Measurements from ENCODE around the gene RAB3A.
"Not testable (repeated sequence)": the region's sequence is repeated elsewhere in the genome, so short reads cannot be mapped to it uniquely, and the experiment has no call there.

Gene RAB3A

DNA sequence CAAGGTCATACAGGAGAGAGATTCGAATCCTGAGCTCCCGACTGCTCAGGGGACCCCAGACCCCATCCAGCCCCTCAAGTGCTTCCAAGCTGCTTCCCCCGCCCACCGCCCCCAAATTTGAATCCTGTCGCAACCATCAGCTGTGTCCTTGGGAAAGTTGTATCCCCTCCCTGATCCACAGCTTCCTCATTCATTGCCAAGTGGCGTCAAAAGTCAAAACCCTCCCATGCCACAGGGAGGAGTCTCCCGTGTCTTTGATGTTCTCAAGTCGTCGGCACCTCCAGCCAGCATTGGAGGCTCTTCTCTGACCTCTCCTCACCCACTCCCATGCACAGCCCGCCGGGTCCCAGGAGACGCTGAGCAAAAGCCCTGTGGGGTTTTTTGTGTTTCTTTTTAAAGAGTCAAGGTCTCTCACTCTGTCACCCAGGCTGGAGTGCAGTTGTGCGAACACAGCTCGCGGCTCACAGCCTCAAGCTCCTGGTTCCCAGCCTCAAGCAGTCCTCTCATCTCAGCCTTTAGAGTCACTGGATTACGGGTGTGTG lies 33.1 kb downstream of the RAB3A start:
- DNase-seq (ENCODE audit: low read depth in 1 of 2, low spot score in 1 of 2): no peak

DNA sequence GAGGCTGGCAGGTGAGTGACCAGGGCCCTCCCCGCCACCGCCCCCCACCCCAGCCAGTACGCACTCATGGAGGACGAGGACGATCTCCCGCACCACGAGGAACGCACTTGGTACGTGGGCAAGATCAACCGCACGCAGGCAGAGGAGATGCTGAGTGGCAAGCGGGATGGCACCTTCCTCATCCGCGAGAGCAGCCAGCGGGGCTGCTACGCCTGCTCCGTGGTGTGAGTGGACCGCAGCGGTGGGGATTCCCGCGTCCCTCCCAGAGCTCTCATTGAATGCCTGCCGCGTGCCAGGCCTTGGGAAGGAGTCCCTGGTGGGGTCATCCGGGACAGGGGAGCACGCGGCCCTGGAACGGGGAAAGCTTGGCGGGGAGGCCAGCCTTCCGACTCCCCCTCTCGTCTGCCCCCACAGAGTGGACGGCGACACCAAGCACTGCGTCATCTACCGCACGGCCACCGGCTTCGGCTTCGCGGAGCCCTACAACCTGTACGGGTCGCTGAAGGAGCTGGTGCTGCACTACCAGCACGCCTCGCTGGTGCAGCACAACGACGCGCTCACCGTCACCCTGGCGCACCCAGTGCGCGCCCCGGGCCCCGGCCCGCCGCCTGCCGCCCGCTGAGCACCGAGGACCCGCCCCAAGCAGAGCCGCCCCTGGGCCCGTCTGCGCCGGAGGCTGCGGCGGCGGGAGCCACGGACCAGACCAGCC lies 35.0 kb downstream of the RAB3A start:
- no peak for DNase-seq (ENCODE audit: low read depth in 1 of 2, low spot score in 1 of 2)

GRCh38 chr19:18167975-18168645 lies 35.7 kb downstream of the RAB3A start:
- DNase-seq (ENCODE audit: low read depth in 1 of 2, low spot score in 1 of 2): peak in 1 of 2 donors; percentile 27

DNA sequence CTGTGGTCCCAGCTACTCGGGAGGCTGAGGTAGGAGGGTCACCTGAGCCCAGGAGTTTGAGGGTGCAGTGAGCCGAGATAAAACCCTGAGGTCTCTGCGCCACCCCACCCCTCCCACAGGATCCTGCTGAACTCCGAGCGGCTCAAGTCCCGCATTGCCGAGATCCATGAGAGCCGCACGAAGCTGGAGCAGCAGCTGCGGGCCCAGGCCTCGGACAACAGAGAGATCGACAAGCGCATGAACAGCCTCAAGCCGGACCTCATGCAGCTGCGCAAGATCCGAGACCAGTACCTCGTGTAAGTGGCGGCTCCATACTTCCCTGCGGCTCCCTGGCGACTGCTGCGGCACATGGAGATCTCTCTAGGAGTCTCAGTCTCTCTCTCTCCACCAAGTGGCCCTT lies 36.8 kb downstream of the RAB3A start:
- DNase-seq (ENCODE audit: low read depth in 1 of 2, low spot score in 1 of 2): no peak

DNA sequence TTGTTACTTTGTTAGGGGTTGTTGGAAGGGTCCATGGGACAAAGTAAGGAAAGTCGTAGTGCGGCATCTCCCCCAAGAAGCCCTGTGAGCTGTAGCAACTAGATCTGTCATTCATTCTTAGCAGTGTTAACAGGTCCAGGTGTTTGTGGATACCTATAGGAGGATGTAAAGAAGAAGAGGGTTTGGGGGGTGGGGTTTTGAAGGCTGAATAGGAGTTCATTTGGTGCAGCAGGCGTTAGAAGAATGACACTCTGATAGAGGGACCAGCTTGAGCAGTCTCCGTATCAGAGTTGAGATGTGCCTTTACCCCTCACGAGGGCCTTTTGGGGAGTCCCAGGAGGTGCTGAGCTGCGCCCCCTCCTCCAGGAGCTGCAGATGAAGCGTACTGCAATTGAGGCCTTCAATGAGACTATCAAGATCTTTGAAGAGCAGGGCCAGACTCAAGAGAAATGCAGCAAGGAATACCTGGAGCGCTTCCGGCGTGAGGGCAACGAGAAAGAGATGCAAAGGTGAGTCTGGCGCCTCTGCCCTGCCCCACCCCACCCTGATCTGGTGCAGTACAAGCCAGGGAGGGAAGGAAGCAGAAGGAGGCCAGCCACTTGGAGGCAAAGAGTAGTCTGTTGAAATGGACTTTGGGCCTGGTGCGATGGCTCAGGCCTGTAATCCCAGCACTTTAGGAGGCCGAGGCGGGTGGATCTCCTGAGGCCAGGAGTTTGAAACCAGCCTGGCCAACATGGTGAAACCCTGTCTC lies 37.9 kb downstream of the RAB3A start:
- DNase-seq (ENCODE audit: low read depth in 1 of 2, low spot score in 1 of 2): no peak

DNA sequence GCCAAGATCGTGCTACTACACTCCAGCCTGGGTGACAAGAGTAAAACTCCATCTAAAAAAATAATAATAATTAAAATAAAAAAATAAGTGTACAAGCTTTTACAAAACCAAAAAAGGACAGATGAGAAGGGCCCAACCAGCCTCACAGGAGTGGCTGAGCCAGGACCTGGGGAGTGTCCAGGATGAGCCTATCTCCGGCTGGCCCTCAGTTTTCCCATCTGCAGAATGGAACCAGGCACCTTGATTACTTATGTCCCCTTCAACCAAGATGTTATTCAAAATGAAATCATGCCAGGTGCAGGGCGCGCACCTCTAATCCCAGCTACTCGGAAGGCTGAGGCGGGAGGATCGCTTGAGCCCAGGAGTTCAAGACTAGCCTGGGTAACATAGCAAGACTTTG lies 39.8 kb downstream of the RAB3A start:
- no peak for DNase-seq (ENCODE audit: low read depth in 1 of 2, low spot score in 1 of 2)

- no peak for DNase-seq (ENCODE audit: low read depth in 1 of 2, low spot score in 1 of 2)
Observed at GRCh38 chr19:18161636-18162002, 42.2 kb downstream of the RAB3A start.

DNA sequence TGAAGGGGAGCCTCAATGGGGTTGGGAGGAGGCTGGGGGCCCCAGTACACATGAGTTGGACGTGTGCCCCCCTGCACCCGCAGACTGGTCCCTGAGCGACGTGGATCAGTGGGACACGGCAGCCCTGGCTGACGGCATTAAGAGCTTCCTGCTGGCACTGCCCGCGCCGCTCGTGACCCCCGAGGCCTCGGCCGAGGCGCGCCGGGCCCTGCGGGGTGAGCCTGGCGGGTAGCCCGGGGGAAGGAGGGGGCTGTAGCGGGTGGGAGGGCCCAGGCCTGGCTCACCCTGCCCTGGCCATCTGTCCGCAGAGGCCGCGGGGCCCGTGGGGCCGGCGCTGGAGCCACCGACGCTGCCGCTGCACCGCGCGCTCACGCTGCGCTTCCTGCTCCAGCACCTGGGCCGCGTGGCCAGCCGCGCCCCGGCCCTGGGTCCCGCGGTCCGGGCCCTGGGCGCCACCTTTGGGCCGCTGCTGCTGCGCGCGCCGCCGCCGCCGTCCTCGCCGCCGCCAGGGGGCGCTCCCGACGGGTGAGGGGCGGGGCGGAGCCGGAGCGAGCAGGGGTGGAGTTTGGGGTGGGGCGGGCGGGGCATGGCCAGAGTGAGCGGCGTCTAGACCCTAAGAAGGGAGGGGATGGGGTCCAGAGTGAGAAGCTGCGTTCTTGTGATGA lies 42.7 kb downstream of the RAB3A start:
- DNase-seq (ENCODE audit: low read depth in 1 of 2, low spot score in 1 of 2): peak; percentile 77 to 78

- no peak for DNase-seq (ENCODE audit: low read depth in 1 of 2, low spot score in 1 of 2)
Observed at GRCh38 chr19:18160493-18160970, 43.3 kb downstream of the RAB3A start.

DNA sequence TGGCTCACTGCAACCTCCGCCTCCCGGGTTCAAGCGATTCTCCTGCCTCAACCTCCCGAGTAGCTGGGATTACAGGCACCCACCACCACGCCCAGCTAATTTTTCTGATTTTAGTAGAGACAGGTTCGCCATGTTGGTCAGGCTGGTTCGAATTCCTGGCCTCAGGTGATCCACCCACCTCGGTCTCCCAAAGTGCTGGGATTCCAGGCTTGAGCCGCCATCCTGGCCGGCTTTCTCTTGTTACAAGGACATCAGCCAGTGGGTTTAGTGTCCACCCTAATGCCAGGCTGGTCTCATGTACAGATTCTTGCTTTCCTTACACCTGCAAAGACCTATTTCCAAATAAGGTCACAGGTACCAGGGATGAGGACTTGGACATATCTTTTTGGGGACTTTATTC lies 44.0 kb downstream of the RAB3A start:
- no peak for DNase-seq (ENCODE audit: low read depth in 1 of 2, low spot score in 1 of 2)

GRCh38 chr19:18159059-18159616 lies 44.7 kb downstream of the RAB3A start:
- DNase-seq (ENCODE audit: low read depth in 1 of 2, low spot score in 1 of 2): not testable (repeated sequence)

GRCh38 chr19:18158467-18158866 lies 45.4 kb downstream of the RAB3A start:
- no peak for DNase-seq (ENCODE audit: low read depth in 1 of 2, low spot score in 1 of 2)

DNA sequence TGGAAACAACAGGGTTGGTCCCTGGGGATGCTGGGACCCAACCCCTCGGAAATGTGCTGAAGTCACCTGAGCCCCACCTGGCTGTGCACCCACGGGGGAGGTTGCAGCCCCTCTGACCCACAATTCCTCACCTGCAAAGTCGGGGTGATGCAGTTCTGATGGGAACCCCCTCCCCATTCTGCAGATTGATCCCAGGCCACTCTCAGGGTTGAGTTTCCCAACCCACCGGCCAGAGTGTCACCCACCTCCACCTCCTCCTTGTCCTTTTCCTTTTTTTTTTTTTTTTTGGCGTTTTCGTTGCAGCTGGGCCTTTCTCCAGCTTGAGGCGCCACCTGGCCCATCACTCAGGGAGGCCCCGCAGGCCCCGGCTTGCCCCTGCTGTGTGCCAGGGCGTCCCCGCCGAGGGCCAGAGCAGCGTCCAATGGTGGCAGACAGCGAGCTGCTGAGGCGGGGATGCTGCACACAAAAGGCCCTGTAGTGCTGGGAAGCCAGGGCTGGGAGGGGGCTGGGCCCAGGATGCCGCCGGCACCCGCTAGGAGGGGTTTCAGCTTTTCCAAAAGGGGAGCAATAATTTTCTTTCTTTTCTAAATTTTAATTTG lies 46.3 kb downstream of the RAB3A start:
- no peak for DNase-seq (ENCODE audit: low read depth in 1 of 2, low spot score in 1 of 2)

GRCh38 chr19:18156841-18157464 lies 46.9 kb downstream of the RAB3A start:
- DNase-seq (ENCODE audit: low read depth in 1 of 2, low spot score in 1 of 2): no peak

GRCh38 chr19:18156268-18156667 lies 47.6 kb downstream of the RAB3A start:
- no peak for DNase-seq (ENCODE audit: low read depth in 1 of 2, low spot score in 1 of 2)

GRCh38 chr19:18155095-18156087 lies 48.5 kb downstream of the RAB3A start:
- DNase-seq (ENCODE audit: low read depth in 1 of 2, low spot score in 1 of 2): no peak

GRCh38 chr19:18153556-18154134 lies 50.2 kb downstream of the RAB3A start:
- DNase-seq (ENCODE audit: low read depth in 1 of 2, low spot score in 1 of 2): no peak

- peak; percentile 99 for DNase-seq (ENCODE audit: low read depth in 1 of 2, low spot score in 1 of 2)
Observed at GRCh38 chr19:18152817-18153555, 50.9 kb downstream of the RAB3A start, which contains the start of gene PIK3R2. TSS of gene PIK3R2 (plus strand) at chr19:18153163. CDS start at chr19:18155880, 2,717 bp downstream.
